Bronchial epithelial cell (primary cell): ENCODE data around the gene FMN1. TPM values are rescaled to one million over a fixed set of nuclear protein-coding genes. Genes with fewer than 3 reads are reported as not detected.

Experiments used
- DNase-seq: peaks from one replicate; pipeline ENCODE4 v3.0.0-alpha.2; 2010; ENCODE audit warnings: low read depth
- FAIRE-seq: peaks from 2 replicates; lab custom pipeline; 2011; peaks lifted over from hg19 to GRCh38; lab: Jason Lieb, UNC
- H3K27me3 ChIP-seq: 2 replicates; pipeline ENCODE4 v1.5.1; 2011; ENCODE audit warnings: low read length; ENCODE audit not compliant: control insufficient read depth, insufficient read depth
- H3K36me3 ChIP-seq: 2 replicates; pipeline ENCODE4 v1.5.1; 2011; ENCODE audit warnings: low read length; ENCODE audit not compliant: control insufficient read depth, insufficient read depth
- H3K4me3 ChIP-seq: 2 replicates; pipeline ENCODE4 v1.5.1; 2011; ENCODE audit warnings: mild to moderate bottlenecking, low read depth, low read length, control low read depth
- CTCF ChIP-seq: IDR thresholded peaks from 2 replicates; pipeline ENCODE4 v1.5.1; 2011; ENCODE audit warnings: mild to moderate bottlenecking, moderate library complexity, low read length, control low read depth, inconsistent platforms; ENCODE audit not compliant: insufficient read depth, severe bottlenecking
- total RNA-seq: library from RNA; depleted of rRNA; stranded (reverse); fragments of >200 nt; gene quantifications from 2 replicates; pipeline ENCODE4 v1.2.1, GENCODE V29; 2014

FMN1 gene
- total RNA-seq, 1 donor from 2014 or later, result 1.6 TPM

GRCh38 chr15:33158366-33158765 is 36.1 kb downstream of the FMN1 start:
- FAIRE-seq (no peak), DNase-seq (no peak)
- Histone ChIP-seq H3K27me3 (no peaks in the 10 kb centered on the region), H3K4me3 (no peak overlapping the region), H3K36me3 (no peaks in the 10 kb centered on the region)
- no peak for TF ChIP-seq CTCF

GRCh38 chr15:33157371-33158037 is 37.0 kb downstream of the FMN1 start:
- no peak for TF ChIP-seq CTCF
- no peaks in the 10 kb centered on the region for H3K27me3 ChIP-seq
- no peaks in the 10 kb centered on the region for H3K36me3 ChIP-seq
- no peak for FAIRE-seq
- DNase-seq, result no peak
- no peak overlapping the region for H3K4me3 ChIP-seq

- H3K4me3 ChIP-seq, result no peak overlapping the region
- no peaks in the 10 kb centered on the region for H3K36me3 ChIP-seq
- no peaks in the 10 kb centered on the region for H3K27me3 ChIP-seq
- TF ChIP-seq CTCF, result no peak
- no peak for DNase-seq
- no peak for FAIRE-seq
Observed at GRCh38 chr15:33155691-33156420, 38.7 kb downstream of the FMN1 start.

GRCh38 chr15:33154351-33155166 is 40.0 kb downstream of the FMN1 start:
- Histone ChIP-seq H3K27me3 (no peaks in the 10 kb centered on the region), H3K36me3 (no peaks in the 10 kb centered on the region), H3K4me3 (no peak overlapping the region)
- DNase-seq (peak; percentile 38), FAIRE-seq (no peak)
- TF ChIP-seq CTCF, result no peak

- Histone ChIP-seq H3K36me3 (no peaks in the 10 kb centered on the region), H3K4me3 (no peak overlapping the region), H3K27me3 (no peaks in the 10 kb centered on the region)
- FAIRE-seq (no peak), DNase-seq (no peak)
- no peak for TF ChIP-seq CTCF
Observed at GRCh38 chr15:33153548-33153947, 41.0 kb downstream of the FMN1 start.
